ENCODE results near the gene MED23. TPM values are rescaled to one million over a fixed set of nuclear protein-coding genes. Genes with fewer than 3 reads are reported as not detected.

Gene MED23
- polyA plus RNA-seq, 3 donors, result 4.5 to 21.9 (median 7.9) TPM

- H3K27ac Mint-ChIP-seq, result no peak overlapping the region
- no peaks in the 10 kb centered on the region for H3K27me3 Mint-ChIP-seq (ENCODE audit: low read depth in 3 of 3)
- H3K4me2 ChIP-seq (replicated peaks; ENCODE audit: extremely low read depth, low read length, poor library complexity, severe bottlenecking), result no peak overlapping the region
- intact Hi-C loops (cut with micrococcal nuclease), result no loop called here
- H3K79me2 ChIP-seq (ENCODE audit: insufficient read depth, low read length), result no peaks in the 10 kb centered on the region
- no peak overlapping the region for H3K9ac ChIP-seq (ENCODE audit: insufficient read depth, low read length, poor library complexity, severe bottlenecking)
- H2AFZ ChIP-seq (ENCODE audit: insufficient read depth, low read depth, low read length, poor library complexity, severe bottlenecking), result no peak overlapping the region
- no peak overlapping the region for H3K4me3 ChIP-seq (replicated peaks in 1 of 3; ENCODE audit: low read depth in 2 of 3, low read length in 3 of 3)
- H3K36me3 ChIP-seq (replicated peaks in 1 of 2; ENCODE audit: control insufficient read depth in 1 of 2, insufficient read depth in 2 of 2, low read length in 2 of 2), result no peaks in the 10 kb centered on the region
- no peak overlapping the region for H3K27ac ChIP-seq (ENCODE audit: low read depth in 1 of 2, low read length in 2 of 2)
- WGBS (ENCODE audit: insufficient coverage), result no CpG with 5 or more reads among the region's 3 CpGs
- no peaks in the 10 kb centered on the region for H3K36me3 Mint-ChIP-seq
- H3K9me3 ChIP-seq (replicated peaks in 1 of 2; ENCODE audit: control insufficient read depth in 1 of 2, insufficient read depth in 1 of 2, low read length in 2 of 2), result no peaks in the 10 kb centered on the region
- H3K4me1 ChIP-seq (ENCODE audit: control insufficient read depth in 1 of 2, insufficient read depth in 2 of 2, low read length in 2 of 2), result no peaks in the 10 kb centered on the region
- peaks cover 0 to 2% (median 0%) of the 10 kb centered on the region in 7 donors for H3K9me3 Mint-ChIP-seq
- no peak overlapping the region for H3K4me3 Mint-ChIP-seq
- no peaks in the 10 kb centered on the region for H4K20me1 ChIP-seq (ENCODE audit: insufficient read depth, low read length)
- no peak for DNase-seq
- no peaks in the 10 kb centered on the region for H3K27me3 ChIP-seq (ENCODE audit: control insufficient read depth in 2 of 2, insufficient read depth in 2 of 2, low read length in 2 of 2)
- TF ChIP-seq, protein P1, sequence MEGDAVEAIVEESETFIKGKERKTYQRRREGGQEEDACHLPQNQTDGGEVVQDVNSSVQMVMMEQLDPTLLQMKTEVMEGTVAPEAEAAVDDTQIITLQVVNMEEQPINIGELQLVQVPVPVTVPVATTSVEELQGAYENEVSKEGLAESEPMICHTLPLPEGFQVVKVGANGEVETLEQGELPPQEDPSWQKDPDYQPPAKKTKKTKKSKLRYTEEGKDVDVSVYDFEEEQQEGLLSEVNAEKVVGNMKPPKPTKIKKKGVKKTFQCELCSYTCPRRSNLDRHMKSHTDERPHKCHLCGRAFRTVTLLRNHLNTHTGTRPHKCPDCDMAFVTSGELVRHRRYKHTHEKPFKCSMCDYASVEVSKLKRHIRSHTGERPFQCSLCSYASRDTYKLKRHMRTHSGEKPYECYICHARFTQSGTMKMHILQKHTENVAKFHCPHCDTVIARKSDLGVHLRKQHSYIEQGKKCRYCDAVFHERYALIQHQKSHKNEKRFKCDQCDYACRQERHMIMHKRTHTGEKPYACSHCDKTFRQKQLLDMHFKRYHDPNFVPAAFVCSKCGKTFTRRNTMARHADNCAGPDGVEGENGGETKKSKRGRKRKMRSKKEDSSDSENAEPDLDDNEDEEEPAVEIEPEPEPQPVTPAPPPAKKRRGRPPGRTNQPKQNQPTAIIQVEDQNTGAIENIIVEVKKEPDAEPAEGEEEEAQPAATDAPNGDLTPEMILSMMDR (IDR thresholded peaks at IDR 0.05), result no peak
- H3K4me1 Mint-ChIP-seq, result no peaks in the 10 kb centered on the region
These were observed 75.5 kb downstream of the MED23 start for GRCh38 chr6:131552572-131552971.

DNA sequence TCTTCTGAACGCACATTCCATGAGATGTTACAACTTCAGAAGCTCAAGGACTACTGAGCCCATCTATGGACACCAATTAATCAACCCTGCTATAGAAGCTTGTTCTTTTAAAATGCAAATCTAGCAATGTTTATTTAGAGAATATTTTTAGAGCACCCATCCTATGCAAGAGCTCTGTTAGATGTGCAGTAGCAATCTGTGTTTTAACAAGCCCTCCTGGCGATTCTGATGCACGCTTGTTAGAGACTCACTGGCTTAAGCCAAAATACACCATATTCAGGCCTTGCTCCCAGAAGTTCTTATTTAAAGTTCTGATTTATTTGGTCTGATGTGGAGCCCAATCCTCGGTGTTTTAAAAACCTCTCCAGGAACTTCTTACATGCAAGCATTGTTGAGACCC is 76.1 kb downstream of the MED23 start:
- no peak overlapping the region for H3K4me3 ChIP-seq (replicated peaks in 1 of 3; ENCODE audit: low read depth in 2 of 3, low read length in 3 of 3)
- H2AFZ ChIP-seq (ENCODE audit: insufficient read depth, low read depth, low read length, poor library complexity, severe bottlenecking), result no peak overlapping the region
- no peak overlapping the region for H3K27ac Mint-ChIP-seq
- intact Hi-C loops (cut with micrococcal nuclease), result no loop called here
- no peak for DNase-seq
- no peaks in the 10 kb centered on the region for H4K20me1 ChIP-seq (ENCODE audit: insufficient read depth, low read length)
- no peaks in the 10 kb centered on the region for H3K9me3 ChIP-seq (replicated peaks in 1 of 2; ENCODE audit: control insufficient read depth in 1 of 2, insufficient read depth in 1 of 2, low read length in 2 of 2)
- no peaks in the 10 kb centered on the region for H3K36me3 ChIP-seq (replicated peaks in 1 of 2; ENCODE audit: control insufficient read depth in 1 of 2, insufficient read depth in 2 of 2, low read length in 2 of 2)
- H3K36me3 Mint-ChIP-seq, result no peaks in the 10 kb centered on the region
- H3K79me2 ChIP-seq (ENCODE audit: insufficient read depth, low read length), result no peaks in the 10 kb centered on the region
- no peaks in the 10 kb centered on the region for H3K27me3 ChIP-seq (ENCODE audit: control insufficient read depth in 2 of 2, insufficient read depth in 2 of 2, low read length in 2 of 2)
- no peaks in the 10 kb centered on the region for H3K4me1 ChIP-seq (ENCODE audit: control insufficient read depth in 1 of 2, insufficient read depth in 2 of 2, low read length in 2 of 2)
- no peak overlapping the region for H3K4me2 ChIP-seq (replicated peaks; ENCODE audit: extremely low read depth, low read length, poor library complexity, severe bottlenecking)
- H3K4me3 Mint-ChIP-seq, result no peak overlapping the region
- H3K9me3 Mint-ChIP-seq, result peaks cover 0 to 2% (median 0%) of the 10 kb centered on the region in 7 donors
- H3K27me3 Mint-ChIP-seq (ENCODE audit: low read depth in 3 of 3), result no peaks in the 10 kb centered on the region
- TF ChIP-seq, protein P1 (IDR thresholded peaks at IDR 0.05), result no peak
- H3K9ac ChIP-seq (ENCODE audit: insufficient read depth, low read length, poor library complexity, severe bottlenecking), result no peak overlapping the region
- no CpG with 5 or more reads among the region's 4 CpGs for WGBS (ENCODE audit: insufficient coverage)
- H3K27ac ChIP-seq (ENCODE audit: low read depth in 1 of 2, low read length in 2 of 2), result no peak overlapping the region
- no peaks in the 10 kb centered on the region for H3K4me1 Mint-ChIP-seq
